GM21717 (cell line): ENCODE data around the gene SMYD3.

Source experiments
- ATAC-seq: cut with Tn5 transposase; IDR thresholded peaks from one replicate; pipeline ENCODE4 v1.9.1; 2021; ENCODE audit warnings: mild to moderate bottlenecking, moderate library complexity; ENCODE audit not compliant: unreplicated experiment

SMYD3 gene

GRCh38 chr1:246283771-246284410 is 223.2 kb downstream of the SMYD3 start:
- no peak for ATAC-seq

- ATAC-seq = no peak
Measured at GRCh38 chr1:246281639-246282038, 225.4 kb downstream of the SMYD3 start.

DNA sequence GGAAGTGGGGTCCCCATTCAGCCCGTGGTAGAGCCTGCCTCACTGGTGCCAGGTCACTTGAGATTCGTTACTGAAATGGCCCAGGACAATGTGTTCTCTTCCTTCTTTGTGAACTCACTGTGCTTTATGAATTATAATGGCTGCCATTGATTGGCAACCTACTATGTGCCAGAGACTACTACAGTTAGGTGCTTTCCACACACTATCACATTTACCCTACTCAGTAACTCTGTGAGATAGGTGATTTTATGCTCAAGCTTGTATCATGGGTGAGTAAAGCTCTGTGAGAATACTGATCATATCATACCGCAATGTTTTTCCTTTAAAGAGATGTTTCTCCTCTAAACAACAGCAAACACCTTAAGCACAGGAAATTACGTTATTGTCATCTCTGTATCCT is 225.9 kb downstream of the SMYD3 start:
- no peak for ATAC-seq

- ATAC-seq = no peak
Measured at GRCh38 chr1:246280551-246280950, 226.5 kb downstream of the SMYD3 start.

DNA sequence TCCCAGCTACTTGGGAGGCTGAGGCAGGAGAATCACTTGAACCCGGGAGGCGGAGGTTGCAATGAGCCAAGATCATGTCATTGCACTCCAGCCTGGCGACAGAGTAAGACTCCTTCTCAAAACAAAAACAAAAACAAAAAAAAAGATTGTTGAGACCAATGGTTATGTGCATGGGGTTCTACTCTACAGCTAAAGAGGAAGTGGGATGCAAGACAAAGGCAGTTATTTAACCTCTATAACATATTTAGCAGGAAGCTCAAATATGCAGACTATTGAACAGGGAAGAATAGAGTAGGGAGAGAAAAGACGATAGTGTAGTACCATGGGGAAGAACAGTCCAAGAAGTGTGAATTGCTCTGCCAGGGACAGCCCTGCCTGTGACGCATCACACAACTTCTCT is 227.7 kb downstream of the SMYD3 start:
- no peak for ATAC-seq

GRCh38 chr1:246278371-246278770 is 228.7 kb downstream of the SMYD3 start:
- no peak for ATAC-seq

DNA sequence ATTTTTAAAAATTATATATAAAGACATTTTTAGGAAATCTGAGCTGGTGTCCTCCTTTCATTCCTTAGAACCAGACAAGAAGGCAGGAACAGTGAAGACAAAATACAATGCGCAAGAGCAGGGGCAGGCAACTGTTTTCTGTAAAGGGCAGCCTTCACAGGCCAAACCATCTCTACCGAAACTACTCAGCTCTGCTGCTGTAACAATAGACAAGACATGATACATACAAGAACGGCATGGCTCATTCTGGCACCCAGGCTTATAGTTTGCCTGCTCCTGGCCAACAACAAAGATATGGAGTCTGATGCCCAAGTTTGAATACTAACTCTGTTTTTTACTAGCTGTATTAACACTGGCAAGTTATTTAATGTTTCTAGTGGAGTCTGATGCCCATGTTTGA is 232.0 kb downstream of the SMYD3 start:
- ATAC-seq = no peak

- no peak for ATAC-seq
Measured at GRCh38 chr1:246274186-246274585, 232.9 kb downstream of the SMYD3 start.

DNA sequence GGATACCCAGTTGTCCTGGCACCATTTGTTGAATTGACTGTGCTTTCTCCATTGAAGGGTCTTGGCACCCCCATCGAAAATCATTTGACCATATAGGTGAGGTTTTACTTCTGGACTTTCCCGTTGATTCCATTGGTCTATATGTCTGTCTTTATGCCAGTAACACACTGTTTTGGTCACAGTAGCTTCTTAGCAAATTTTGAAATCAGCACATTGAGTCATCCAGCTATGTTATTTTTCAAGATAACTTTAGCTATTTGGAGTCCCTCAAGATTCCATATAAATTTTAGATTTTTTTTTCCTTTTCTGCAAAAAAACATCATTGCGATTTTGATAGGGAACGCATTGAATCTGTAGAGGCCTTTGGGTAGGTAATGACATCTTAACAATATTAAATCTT is 235.6 kb downstream of the SMYD3 start:
- no peak for ATAC-seq

DNA sequence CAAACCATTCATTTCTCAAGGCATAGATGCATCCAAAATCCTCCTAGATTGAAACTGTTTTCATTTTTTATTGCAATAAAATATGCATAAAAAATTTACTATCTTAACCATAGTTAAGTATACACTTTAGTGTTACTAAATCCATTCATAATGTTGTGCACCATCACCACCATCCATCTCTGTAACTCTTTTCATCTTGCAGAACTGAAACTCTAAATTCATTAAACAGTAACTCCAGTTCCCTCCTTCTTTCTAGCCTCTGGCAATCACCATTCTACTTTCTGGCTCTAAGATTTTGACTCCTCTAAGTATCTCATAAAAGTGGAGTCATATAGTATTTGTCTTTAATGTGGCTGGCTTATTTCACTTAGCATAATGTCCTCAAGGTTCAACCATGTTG is 236.8 kb downstream of the SMYD3 start:
- ATAC-seq = peak; percentile 44

DNA sequence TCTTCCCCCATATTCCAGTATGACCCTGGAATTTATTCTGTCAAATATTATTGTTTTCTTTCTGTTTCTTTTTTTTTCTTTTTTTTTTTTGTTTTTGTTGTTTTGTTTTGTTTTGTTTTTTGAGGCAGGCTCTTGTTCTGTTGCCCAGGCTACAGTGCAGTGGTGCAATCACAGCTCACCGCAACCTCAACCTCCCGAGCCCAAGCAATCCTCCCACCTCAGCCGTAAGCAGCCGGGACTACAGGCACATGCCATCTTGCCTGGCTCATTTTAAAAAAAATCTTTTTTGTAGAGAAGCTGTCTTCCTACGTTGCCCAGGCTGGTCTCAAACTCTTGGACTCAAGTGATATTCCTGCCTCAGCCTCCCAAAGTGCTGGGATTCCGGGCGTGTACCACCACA is 237.6 kb downstream of the SMYD3 start:
- no peak for ATAC-seq

- ATAC-seq = no peak
Measured at GRCh38 chr1:246267896-246268295, 239.2 kb downstream of the SMYD3 start.

DNA sequence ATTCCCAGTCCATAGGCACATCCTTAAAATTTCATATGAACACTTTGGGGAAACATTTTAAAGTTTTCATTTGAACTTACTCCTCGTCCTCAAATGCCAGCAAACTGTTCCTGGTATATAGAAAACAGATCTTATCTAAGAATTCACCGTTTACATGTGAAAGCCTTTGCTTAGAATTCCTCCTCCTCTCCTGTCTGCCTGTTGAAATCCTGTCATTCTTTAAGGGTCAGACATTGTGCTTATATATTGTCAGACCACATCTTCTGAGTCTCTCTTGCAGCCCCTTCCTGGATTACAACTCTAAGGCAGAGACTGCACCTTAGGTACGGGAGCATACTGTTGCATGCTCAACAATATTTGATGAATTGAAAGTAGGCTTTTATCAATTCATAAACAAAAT is 239.7 kb downstream of the SMYD3 start:
- ATAC-seq = no peak

DNA sequence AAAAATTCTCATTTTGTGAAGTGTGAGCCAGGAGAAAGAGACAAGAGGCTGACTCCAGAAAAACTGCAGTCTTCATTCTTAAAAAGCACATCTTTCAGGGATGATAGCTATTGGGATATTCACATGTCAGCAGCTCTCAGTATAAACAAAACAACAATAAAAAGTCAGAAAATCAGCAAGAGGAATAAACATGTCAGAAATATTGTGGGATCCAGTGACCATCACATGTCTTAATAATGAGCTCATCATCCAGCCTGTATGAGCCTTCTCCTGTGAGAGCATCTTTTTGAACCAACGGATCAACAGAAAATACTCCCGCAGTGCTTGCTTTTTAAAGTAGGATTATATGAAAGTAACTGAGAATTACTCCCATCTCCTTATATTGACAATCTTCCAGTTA is 241.6 kb downstream of the SMYD3 start:
- no peak for ATAC-seq

DNA sequence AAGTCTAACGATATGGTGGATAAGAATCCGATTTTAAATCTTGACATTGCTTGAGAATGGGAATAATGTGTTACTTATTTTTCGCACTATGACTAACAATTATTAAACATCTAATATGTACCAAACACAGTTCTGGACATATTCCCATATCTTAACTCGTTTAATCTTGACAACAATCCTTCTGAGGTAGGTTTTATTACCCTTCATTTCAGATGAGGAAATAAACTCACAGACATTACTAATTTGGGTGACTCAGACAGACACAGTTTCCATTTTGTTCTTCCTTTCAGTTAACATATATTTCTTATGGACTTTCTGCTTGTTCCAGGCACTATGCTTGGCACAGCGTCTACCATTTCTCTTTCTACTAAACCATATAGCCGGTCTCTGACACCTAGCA is 244.8 kb downstream of the SMYD3 start:
- ATAC-seq = no peak

- no peak for ATAC-seq
Measured at GRCh38 chr1:246261639-246262038, 245.4 kb downstream of the SMYD3 start.

DNA sequence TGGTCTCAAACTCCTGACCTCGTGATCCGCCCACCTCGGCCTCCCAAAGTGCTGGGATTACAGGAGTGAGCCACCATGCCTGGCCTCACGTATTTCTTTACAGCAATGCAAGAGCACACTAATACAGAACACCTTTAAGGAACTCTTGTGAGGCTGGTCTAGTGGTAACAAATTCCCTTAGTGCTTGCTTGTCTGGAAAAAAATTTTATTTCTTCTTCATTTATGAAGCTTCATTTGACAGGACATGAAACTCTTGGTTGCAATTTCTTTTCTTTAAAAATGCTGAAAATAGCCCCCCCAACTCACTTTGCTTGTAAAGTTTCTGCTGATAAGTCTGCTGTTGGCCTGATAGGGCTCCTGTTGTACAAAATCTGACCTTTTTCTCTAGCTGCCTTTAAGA is 248.8 kb downstream of the SMYD3 start:
- ATAC-seq = no peak

- no peak for ATAC-seq
Measured at GRCh38 chr1:246255773-246256172, 251.3 kb downstream of the SMYD3 start.

DNA sequence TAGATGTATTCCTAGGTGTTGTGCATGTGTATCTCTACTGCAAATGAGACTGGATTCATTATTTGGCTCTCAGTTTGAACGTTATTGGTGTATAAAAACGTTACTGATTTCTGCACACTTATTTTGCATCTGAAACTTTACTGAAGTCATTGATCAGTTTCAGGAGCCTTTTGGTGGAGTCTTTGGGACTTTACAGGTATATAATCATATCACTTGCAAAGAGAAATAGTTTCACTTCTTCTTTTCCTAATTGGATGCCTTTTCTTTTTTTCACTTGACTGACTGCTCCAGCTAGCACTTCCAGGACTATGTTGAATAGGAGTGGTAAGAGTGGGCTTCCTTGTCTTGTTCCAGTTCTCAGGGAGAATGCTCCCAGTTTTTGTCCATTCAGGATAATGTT is 252.2 kb downstream of the SMYD3 start:
- peak; percentile 74 for ATAC-seq

DNA sequence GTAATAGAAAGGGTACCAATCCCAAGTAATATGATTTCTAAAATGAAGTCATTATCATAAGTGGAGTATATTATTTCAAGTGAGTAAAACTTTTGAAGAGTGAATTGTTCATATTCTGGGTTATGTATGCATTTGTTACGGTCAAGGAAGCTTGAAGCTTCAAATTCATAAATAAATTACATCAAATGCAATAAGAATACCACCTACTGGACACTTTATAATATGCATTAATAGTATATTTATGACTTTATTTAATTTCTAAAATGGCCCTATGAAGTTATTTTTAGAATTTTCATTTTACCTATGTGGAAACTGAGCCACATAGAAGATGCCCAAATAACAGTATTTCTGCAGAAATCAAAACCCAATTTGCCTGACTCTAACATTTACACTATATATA is 260.6 kb downstream of the SMYD3 start:
- no peak for ATAC-seq

- no peak for ATAC-seq
Measured at GRCh38 chr1:246245541-246245940, 261.5 kb downstream of the SMYD3 start.

DNA sequence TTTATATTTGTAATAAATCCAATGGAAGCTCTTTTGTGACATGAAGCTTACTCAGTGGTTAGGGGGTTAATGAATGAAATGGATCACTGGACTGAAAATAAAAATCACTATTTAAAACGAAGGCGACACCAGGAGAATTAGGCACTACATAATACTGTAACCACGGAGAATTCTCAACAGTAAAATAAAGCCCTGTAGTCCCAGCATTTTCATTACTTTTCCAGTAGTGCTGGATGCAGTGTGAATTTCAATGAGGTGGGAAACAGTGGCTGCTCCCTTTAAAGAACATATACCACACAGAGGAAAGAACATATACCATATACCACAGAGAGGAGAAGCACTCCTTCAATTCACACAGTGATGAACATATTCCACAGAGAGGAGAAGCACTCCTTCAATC is 275.0 kb downstream of the SMYD3 start:
- ATAC-seq = no peak

DNA sequence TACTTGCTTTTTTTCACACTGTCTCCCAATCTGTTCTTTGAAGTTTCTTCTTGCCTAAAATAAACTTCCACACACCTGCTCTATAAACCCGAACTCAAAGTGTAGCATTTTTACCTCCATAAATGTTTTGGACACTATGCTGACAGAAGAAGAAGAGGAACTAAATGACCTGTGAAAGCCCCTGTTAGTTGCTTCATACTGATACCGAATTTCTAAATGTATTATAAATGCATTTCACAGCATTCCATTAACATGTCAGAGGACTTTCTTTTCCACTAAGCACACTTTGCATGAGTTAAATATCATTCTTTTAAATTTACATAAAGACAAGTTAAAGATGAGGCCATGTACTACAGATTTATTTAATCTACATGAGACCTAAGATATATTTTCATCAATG is 281.0 kb downstream of the SMYD3 start:
- ATAC-seq = no peak
